ENCODE results near the gene PIGP. TPM values are rescaled to one million over a fixed set of nuclear protein-coding genes. Genes with fewer than 3 reads are reported as not detected.
A peak's percentile ranks its signal among the peaks of the same experiment; 100 is the strongest.

PIGP gene
- total and polyA plus RNA-seq, 9 of the 15 experiments (the other 6 are each of a cell fraction or from before 2014, with no cell fraction given): 18.3 to 122 (median 35.6) TPM

DNA sequence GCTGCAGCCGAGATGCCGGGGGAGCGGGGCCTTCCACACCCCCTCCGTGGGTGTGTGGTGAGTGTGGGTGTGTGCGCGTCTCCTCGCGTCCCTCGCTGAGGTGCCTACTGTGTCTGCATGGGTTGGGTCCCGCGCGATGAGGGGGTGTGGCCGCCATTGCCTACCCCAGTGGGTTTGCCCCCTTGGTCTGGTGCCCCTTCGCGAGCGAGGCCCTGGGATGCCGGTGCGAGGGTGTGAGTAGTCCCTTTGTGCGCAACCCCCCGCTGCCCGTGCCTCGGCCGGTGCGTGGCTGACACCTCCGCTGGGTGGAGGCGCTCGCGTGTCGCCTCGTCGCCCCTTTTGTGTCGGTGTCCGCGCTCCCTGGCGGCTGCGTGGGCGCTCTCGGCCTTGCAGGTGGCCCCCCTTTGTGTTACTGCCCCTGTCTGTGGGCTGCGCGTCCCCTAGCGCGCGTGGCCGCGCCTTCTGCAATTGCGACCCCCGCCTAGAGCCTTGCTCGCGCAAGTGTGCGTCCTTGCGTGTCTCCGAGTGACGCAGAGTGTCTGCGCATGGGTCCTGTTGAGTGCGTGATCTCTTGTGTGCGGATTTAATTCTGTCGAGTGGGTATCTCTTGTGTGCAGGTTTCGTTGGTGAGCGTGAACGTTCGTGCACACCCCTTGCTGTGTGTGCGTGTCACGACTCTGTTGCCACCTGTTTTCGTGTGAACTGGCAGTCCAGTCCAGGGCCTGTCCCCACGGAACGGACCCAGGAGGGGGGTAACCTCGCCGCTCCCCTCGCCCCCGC is 736 bp upstream of the PIGP start (continued):
- TF ChIP-seq, protein P1, sequence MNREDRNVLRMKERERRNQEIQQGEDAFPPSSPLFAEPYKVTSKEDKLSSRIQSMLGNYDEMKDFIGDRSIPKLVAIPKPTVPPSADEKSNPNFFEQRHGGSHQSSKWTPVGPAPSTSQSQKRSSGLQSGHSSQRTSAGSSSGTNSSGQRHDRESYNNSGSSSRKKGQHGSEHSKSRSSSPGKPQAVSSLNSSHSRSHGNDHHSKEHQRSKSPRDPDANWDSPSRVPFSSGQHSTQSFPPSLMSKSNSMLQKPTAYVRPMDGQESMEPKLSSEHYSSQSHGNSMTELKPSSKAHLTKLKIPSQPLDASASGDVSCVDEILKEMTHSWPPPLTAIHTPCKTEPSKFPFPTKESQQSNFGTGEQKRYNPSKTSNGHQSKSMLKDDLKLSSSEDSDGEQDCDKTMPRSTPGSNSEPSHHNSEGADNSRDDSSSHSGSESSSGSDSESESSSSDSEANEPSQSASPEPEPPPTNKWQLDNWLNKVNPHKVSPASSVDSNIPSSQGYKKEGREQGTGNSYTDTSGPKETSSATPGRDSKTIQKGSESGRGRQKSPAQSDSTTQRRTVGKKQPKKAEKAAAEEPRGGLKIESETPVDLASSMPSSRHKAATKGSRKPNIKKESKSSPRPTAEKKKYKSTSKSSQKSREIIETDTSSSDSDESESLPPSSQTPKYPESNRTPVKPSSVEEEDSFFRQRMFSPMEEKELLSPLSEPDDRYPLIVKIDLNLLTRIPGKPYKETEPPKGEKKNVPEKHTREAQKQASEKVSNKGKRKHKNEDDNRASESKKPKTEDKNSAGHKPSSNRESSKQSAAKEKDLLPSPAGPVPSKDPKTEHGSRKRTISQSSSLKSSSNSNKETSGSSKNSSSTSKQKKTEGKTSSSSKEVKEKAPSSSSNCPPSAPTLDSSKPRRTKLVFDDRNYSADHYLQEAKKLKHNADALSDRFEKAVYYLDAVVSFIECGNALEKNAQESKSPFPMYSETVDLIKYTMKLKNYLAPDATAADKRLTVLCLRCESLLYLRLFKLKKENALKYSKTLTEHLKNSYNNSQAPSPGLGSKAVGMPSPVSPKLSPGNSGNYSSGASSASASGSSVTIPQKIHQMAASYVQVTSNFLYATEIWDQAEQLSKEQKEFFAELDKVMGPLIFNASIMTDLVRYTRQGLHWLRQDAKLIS (CRISPR knock-in tag; IDR thresholded peaks at IDR 0.05): peak; percentile 90; the same call in 1 of the 2 replicates
- TF ChIP-seq YBX1 (IDR thresholded peaks at IDR 0.05) (no peak), IFI16 (CRISPR knock-in tag; IDR thresholded peaks at IDR 0.05) (no peak), CEBPG (CRISPR knock-in tag; IDR thresholded peaks at IDR 0.05) (no peak; the same call in 1 of the 2 replicates), CEBPG (tag; conservative IDR thresholded peaks at IDR 0.05 in 1 of 2, IDR thresholded peaks at IDR 0.05 in 1 of 2) (no peak), KDM4B (IDR thresholded peaks at IDR 0.05; ENCODE audit: borderline replicate concordance in 2 of 2, low read depth in 1 of 2) (peak in 1 of 2 experiments; percentile 25; a peak in 1 of 4 replicates), ELF1 (tag; IDR thresholded peaks at IDR 0.05) (no peak), ZKSCAN3 (CRISPR knock-in tag; IDR thresholded peaks at IDR 0.05) (no peak), MCM2 (IDR thresholded peaks at IDR 0.05; ENCODE audit: low read depth) (no peak), XRCC5 (IDR thresholded peaks at IDR 0.05; ENCODE audit: low read depth, low read length) (no peak), NFYB (IDR thresholded peaks at IDR 0.05; ENCODE audit: extremely low read depth, insufficient read length) (no peak), FOXP1 (CRISPR knock-in tag; IDR thresholded peaks at IDR 0.05) (peak; percentile 94; the same call in 1 of the 2 replicates), RFX1 (IDR thresholded peaks at IDR 0.05) (no peak), ZNF239 (CRISPR knock-in tag; IDR thresholded peaks at IDR 0.05) (no peak)
- TF ChIP-seq, protein P2, sequence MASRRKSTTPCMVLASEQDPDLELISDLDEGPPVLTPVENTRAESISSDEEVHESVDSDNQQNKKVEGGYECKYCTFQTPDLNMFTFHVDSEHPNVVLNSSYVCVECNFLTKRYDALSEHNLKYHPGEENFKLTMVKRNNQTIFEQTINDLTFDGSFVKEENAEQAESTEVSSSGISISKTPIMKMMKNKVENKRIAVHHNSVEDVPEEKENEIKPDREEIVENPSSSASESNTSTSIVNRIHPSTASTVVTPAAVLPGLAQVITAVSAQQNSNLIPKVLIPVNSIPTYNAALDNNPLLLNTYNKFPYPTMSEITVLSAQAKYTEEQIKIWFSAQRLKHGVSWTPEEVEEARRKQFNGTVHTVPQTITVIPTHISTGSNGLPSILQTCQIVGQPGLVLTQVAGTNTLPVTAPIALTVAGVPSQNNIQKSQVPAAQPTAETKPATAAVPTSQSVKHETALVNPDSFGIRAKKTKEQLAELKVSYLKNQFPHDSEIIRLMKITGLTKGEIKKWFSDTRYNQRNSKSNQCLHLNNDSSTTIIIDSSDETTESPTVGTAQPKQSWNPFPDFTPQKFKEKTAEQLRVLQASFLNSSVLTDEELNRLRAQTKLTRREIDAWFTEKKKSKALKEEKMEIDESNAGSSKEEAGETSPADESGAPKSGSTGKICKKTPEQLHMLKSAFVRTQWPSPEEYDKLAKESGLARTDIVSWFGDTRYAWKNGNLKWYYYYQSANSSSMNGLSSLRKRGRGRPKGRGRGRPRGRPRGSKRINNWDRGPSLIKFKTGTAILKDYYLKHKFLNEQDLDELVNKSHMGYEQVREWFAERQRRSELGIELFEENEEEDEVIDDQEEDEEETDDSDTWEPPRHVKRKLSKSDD (conservative IDR thresholded peaks at IDR 0.05; ENCODE audit: low read length): no peak
- TF ChIP-seq, protein P3, sequence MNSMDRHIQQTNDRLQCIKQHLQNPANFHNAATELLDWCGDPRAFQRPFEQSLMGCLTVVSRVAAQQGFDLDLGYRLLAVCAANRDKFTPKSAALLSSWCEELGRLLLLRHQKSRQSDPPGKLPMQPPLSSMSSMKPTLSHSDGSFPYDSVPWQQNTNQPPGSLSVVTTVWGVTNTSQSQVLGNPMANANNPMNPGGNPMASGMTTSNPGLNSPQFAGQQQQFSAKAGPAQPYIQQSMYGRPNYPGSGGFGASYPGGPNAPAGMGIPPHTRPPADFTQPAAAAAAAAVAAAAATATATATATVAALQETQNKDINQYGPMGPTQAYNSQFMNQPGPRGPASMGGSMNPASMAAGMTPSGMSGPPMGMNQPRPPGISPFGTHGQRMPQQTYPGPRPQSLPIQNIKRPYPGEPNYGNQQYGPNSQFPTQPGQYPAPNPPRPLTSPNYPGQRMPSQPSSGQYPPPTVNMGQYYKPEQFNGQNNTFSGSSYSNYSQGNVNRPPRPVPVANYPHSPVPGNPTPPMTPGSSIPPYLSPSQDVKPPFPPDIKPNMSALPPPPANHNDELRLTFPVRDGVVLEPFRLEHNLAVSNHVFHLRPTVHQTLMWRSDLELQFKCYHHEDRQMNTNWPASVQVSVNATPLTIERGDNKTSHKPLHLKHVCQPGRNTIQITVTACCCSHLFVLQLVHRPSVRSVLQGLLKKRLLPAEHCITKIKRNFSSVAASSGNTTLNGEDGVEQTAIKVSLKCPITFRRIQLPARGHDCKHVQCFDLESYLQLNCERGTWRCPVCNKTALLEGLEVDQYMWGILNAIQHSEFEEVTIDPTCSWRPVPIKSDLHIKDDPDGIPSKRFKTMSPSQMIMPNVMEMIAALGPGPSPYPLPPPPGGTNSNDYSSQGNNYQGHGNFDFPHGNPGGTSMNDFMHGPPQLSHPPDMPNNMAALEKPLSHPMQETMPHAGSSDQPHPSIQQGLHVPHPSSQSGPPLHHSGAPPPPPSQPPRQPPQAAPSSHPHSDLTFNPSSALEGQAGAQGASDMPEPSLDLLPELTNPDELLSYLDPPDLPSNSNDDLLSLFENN (IDR thresholded peaks at IDR 0.05; ENCODE audit: low read depth in 2 of 2, low read length in 2 of 2): no peak

Measured in K562 (cell line).